Psoas muscle (tissue), 8 donors: ENCODE measurements around the gene WDR1. TPM values are rescaled to one million over a fixed set of nuclear protein-coding genes. Genes with fewer than 3 reads are reported as not detected.

Source experiments
- ATAC-seq, 4 donors: fragments of 200-7000 bp; cut with Tn5 transposase; one replicate each; pipeline ENCODE4 v1.9.1; 2020; ENCODE audit warnings: moderate library complexity in 3 of 4, mild to moderate bottlenecking in 2 of 4
- DNase-seq, 2 donors: peaks; one replicate each; pipeline ENCODE4 v3.0.0-alpha.2; 2020
- H3K27ac ChIP-seq: fragments of 200-600 bp; one replicate; pipeline ENCODE4 v1.8.0; 2022
- H3K27me3 ChIP-seq, 3 donors: fragments of 200-600 bp in 1 of 3; one replicate each; pipeline versions ENCODE4 v1.6.1 to v1.8.0; 2013 to 2022; ENCODE audit warnings: low read length in 2 of 3, mild to moderate bottlenecking in 2 of 3, moderate library complexity in 1 of 3; ENCODE audit not compliant: insufficient read depth in 3 of 3
- H3K36me3 ChIP-seq, 2 donors: fragments of 200-600 bp in 1 of 2; one replicate each; pipeline versions ENCODE4 v1.6.1 to v1.8.0; 2013 to 2022; ENCODE audit warnings: low read depth in 1 of 2, mild to moderate bottlenecking in 1 of 2, moderate library complexity in 1 of 2; ENCODE audit not compliant: insufficient read depth in 1 of 2
- H3K4me1 ChIP-seq: fragments of 200-600 bp; one replicate; pipeline ENCODE4 v1.8.0; 2022
- H3K4me3 ChIP-seq: fragments of 200-600 bp; one replicate; pipeline ENCODE4 v1.8.0; 2022; ENCODE audit warnings: mild to moderate bottlenecking
- H3K9me3 ChIP-seq: fragments of 200-600 bp; one replicate; pipeline ENCODE4 v1.8.0; 2022
- CTCF ChIP-seq: fragments of 200-600 bp; IDR thresholded peaks from one replicate; pipeline ENCODE4 v1.8.0; 2022; ENCODE audit warnings: antibody characterized with exemption
- WGBS, 3 donors: extraction: QIAGEN DNeasy Blood & Tissue Kit; methylation state at CpG; one replicate each; pipeline versions ENCODE4 v1.1.6 to v1.1.7; 2013; 5-methylcytosine and 5-hydroxymethylcytosine counted together
- intact Hi-C, 2 donors: fragments of 100-400 bp; cut with DNase I; formaldehyde crosslinking; loops; one replicate each; pipeline versions ENCODE4 v1.11.0 to v1.14.2; 2022
- polyA plus RNA-seq, 3 donors: library from polyadenylated mRNA; stranded (reverse); fragments of 200-250 nt; gene quantifications; one replicate each; pipeline ENCODE4 v1.2.3, GENCODE V29; 2013
- total RNA-seq, 4 donors: library from RNA; stranded (reverse); fragmentation: NEBNext Ultra II Directional in 2 of 4; extraction: Animal tissue kit (Norgen Biotek cat#: 25700) in 2 of 4; gene quantifications; one replicate each; pipeline versions ENCODE4 v1.2.1 to v1.2.4, GENCODE V29; 2021 to 2023
- donor health status: healthy with polysubstance abuse.
- donor health status: DM: no; HTN: no; CAD: no; lungs with moderate emphysema.
- donor health status: Bipolar disorder and iron deficiency.
- donor health status: healthy.
- donor health status: DM: yes; HTN: yes; CAD: no.
- donor health status: DM: no; HTN: no; CAD: no.
- donor health status: DM: no; HTN: no; CAD: no.
- donor health status: DM: yes; HTN: yes; CAD: no.

Gene WDR1
- total and polyA plus RNA-seq, 7 donors = 55.6 to 273 (median 106) TPM

GRCh38 chr4:10034136-10034535 lies 82.5 kb downstream of the WDR1 start:
- Histone ChIP-seq H3K27me3 (no peaks in the 10 kb centered on the region), H3K27ac (no peak overlapping the region), H3K4me3 (no peak overlapping the region), H3K9me3 (no peaks in the 10 kb centered on the region), H3K4me1 (peaks cover 47% of the 10 kb centered on the region), H3K36me3 (no peaks in the 10 kb centered on the region)
- intact Hi-C loops = no loop called here
- no peak for ATAC-seq
- TF ChIP-seq CTCF = no peak
- 32 to 52% (median 35%) methylated on average over 10 of the region's 10 CpGs for WGBS, 3 donors
- no peak for DNase-seq

GRCh38 chr4:10033191-10033881 lies 83.3 kb downstream of the WDR1 start:
- H3K9me3 ChIP-seq = no peaks in the 10 kb centered on the region
- H3K27me3 ChIP-seq = no peaks in the 10 kb centered on the region
- H3K36me3 ChIP-seq = no peaks in the 10 kb centered on the region
- peak overlapping the region; percentile 78 for H3K27ac ChIP-seq
- ATAC-seq (peak; percentile 19 to 59 (median 31)), DNase-seq (peak; percentile 65 to 66)
- TF ChIP-seq CTCF = no peak
- 38 to 58% (median 43%) methylated on average over 18 of the region's 18 CpGs for WGBS, 3 donors
- peaks cover 55% of the 10 kb centered on the region for H3K4me1 ChIP-seq
- no peak overlapping the region for H3K4me3 ChIP-seq
- intact Hi-C loops = no loop called here

- intact Hi-C loops = no loop called here
- Histone ChIP-seq H3K27ac (peak overlapping the region; percentile 78), H3K9me3 (no peaks in the 10 kb centered on the region), H3K4me1 (peaks cover 57% of the 10 kb centered on the region), H3K27me3 (no peaks in the 10 kb centered on the region), H3K36me3 (no peaks in the 10 kb centered on the region), H3K4me3 (no peak overlapping the region)
- 27 to 37% (median 32%) methylated on average over 6 of the region's 6 CpGs for WGBS, 3 donors
- ATAC-seq (peak; percentile 38 to 66 (median 56)), DNase-seq (no peak)
- TF ChIP-seq CTCF = no peak
Observed at GRCh38 chr4:10032625-10033024, 84.0 kb downstream of the WDR1 start.

GRCh38 chr4:10031668-10032590 lies 84.7 kb downstream of the WDR1 start:
- H3K36me3 ChIP-seq = no peaks in the 10 kb centered on the region
- ATAC-seq (peak; percentile 18 to 48 (median 33)), DNase-seq (no peak)
- H3K4me1 ChIP-seq = peaks cover 57% of the 10 kb centered on the region
- H3K27ac ChIP-seq = peak overlapping the region; percentile 78
- no peak overlapping the region for H3K4me3 ChIP-seq
- intact Hi-C loops = no loop called here
- H3K9me3 ChIP-seq = no peaks in the 10 kb centered on the region
- H3K27me3 ChIP-seq = no peaks in the 10 kb centered on the region
- WGBS, 3 donors = 36 to 51% (median 44%) methylated on average over 10 of the region's 10 CpGs
- no peak for TF ChIP-seq CTCF
